DMS153 treated with DMSO at 0.1 percent for 48 hours (cell line): ENCODE data around the gene LDLRAD4.

Source experiments
- DNase-seq: peaks from one replicate; lab custom pipeline; 2025; ENCODE audit not compliant: unreplicated experiment; lab: John Stamatoyannopoulos, UW

The LDLRAD4 gene

DNA sequence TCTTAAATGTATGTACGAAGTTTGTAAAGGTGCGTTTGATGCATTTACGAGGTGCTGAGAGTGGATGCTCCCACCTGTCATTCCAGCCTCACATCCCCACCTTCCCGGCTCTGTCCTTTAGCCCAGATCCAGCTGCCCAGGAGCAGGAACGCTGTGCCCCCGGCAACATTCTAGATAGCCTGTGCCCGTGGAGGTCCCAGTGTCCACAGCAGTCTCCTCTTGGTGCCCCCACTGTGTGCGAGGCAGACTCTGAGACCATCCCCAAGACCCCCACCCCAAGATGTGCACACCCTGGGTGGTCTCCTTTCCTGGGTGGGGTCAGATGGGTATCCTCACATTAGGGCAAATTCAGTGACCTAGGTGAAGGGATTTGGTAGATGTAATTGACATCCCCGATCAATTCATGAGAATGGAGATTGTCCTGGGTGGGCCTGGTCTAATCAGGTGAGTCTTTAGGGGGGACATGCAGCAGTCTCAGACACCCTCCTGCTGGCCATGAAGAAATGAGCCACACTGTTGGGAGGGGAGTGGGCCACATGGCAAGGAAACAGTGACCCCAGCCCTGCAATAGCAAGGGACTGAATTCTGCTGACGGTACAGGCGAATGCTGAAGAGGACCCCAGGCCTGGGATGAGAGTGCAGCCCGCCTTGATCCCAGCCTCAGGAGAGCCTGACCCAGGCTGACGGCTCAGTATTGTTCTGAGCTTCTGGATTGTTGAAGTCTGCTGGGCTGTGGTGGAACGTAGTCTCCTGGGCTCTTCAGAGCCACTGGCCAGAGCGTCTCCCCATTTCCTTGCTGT is 304.5 kb downstream of the LDLRAD4 start:
- DNase-seq: no peak

DNA sequence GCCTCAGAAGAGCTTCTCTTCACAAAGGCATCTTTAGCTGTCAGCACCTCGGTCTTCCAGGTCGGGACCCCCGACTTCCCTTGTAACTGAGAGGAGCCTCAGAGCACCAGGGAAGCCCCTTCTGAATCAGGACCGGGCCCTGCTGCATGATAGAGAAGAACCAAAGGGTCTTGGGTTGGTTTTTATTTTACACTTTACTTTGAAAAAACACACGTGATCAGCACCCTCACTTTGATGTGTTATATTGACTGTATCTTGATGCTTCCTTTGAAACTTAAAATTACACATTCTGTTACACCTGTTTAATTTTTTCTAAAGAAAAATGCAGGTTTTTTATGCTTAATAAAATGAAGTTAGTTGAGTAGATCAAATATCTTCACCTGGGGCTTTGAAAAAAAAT is 305.5 kb downstream of the LDLRAD4 start:
- no peak for DNase-seq

DNA sequence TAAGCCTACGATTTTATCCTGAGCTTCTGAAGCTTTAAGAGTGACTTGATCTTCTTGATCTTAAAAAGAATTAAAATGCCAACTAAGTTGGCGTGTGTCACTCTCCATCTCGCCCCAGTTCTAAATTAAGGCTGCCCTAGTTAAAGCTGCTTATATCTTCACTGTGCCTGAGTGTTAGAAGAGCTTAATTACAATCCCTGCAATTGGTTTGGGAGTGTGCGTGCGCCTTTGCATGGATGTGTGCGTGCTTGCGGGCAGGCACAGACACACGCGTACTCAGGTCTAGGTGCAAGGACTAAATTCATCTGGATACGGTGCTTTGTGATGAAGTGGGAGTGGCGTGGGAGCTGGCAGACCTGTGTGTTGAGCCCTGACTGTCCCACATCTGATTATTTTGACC is 306.3 kb downstream of the LDLRAD4 start:
- no peak for DNase-seq

DNA sequence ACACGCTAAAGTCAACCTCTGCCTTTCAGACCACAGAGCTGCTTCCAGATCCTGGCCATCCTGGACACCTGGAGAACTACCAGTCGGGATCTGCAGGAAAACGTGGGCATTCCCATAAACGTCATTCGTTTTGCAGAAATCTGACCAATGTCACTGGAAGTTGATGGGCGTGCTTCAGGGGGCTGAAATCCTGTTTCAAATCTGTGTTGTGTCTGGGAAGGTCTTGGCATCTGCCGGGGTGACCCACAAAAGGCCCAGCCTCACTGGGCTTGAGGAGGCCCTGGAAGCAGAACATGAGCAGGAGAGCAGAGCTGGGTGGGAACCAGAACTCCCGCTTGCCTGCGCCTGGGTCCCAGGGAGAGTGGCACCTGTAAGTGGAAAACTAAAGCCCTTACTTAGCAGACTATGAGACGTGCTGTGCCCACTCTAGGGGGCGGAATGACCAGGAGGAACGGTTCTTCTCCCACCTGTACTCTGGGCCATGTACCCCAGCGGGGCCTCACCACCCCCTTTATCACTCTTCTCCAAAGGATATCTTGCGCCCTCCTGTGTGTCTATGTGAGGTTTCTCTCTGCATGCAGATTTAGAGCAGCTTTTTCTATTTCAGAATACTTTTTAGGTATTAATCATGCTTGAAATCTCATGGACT is 306.9 kb downstream of the LDLRAD4 start:
- DNase-seq: no peak

DNA sequence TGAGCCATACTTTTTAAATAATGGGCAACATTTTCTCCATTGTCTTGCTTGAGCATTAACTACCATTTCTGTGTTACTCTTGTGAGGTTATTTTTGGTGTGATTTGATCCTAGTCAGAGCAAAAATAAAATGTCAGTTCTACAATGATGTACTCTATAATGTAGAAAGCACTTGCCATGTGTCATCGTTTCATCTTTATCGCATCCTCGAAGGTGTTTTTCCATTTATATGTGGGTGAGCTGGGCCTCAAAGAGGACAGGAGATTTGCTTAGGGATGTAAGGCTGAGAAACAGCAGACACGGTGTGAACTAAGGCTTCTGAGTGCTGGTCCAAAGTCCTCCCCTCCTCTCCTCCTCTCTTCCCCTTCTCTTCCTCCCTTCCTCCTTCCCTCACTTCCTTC is 308.0 kb downstream of the LDLRAD4 start:
- no peak for DNase-seq

DNA sequence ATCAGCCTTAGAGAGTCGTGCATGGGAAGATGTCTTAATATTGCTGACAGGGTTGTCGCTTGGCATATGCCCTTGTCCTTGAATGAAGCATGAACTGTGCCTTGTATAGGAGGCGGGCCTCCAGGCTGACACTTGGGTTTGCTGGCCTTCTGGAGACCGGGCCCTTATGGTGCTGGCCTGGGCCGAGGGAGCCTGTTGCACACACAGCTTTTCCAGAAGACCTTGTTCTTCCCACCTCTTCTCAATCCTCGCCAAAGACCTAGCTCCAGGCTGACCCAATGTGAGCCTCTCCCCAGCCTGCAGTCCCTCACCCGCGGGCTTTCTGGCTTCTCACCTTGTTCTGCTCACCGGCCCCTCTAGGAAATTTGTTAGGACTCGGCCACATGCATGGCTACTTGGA is 308.7 kb downstream of the LDLRAD4 start:
- DNase-seq: no peak

DNA sequence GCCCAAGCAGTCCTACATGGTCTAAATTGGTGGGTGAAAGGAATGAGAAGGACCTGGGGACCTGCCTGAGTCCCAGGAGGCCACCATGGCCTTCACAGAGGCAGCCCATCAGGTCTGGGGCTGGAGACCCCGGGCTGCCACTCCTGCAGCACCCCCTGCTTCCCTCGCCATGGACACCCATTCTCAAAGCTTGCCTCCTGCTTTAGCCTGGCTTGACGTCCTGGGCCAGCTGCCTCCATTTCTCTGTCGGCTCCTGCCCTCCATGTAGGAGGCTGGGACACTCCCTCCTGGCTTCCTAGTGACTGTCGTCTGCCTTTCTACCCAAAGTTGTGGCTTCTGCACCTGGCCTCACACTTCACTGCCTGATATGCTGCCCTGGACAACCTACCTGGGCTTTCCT is 309.2 kb downstream of the LDLRAD4 start:
- DNase-seq: no peak

DNA sequence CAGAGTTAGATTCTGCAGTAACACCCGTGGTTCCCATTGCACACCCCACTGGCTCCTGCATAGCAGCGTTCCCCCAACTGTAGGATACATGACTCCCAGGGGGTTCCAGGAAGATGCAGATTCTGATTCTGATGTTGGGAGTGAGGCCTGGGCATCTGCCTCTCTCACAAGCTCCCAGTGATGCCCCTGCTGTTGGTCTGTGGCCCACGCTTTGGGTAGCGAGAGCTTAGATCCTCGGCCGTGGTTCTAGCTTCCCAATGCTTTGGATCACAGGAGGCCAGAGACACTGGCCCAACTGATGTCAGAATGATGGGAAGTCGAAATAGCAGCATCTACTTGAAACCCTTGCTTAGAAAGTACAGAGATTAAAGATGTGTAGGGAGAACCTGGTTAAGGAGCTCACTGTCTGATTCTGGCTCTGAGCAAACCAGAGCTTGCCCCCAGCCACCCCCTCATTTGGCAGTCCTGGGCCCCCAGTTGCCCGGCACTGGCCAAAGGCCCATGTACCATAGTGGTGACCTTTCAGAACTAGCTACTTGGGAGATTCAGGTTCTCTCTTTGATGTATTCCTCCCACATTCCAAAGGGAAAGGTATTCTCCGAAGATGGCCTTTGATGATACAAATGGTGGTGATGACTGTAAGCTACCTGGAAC is 310.3 kb downstream of the LDLRAD4 start:
- no peak for DNase-seq

DNA sequence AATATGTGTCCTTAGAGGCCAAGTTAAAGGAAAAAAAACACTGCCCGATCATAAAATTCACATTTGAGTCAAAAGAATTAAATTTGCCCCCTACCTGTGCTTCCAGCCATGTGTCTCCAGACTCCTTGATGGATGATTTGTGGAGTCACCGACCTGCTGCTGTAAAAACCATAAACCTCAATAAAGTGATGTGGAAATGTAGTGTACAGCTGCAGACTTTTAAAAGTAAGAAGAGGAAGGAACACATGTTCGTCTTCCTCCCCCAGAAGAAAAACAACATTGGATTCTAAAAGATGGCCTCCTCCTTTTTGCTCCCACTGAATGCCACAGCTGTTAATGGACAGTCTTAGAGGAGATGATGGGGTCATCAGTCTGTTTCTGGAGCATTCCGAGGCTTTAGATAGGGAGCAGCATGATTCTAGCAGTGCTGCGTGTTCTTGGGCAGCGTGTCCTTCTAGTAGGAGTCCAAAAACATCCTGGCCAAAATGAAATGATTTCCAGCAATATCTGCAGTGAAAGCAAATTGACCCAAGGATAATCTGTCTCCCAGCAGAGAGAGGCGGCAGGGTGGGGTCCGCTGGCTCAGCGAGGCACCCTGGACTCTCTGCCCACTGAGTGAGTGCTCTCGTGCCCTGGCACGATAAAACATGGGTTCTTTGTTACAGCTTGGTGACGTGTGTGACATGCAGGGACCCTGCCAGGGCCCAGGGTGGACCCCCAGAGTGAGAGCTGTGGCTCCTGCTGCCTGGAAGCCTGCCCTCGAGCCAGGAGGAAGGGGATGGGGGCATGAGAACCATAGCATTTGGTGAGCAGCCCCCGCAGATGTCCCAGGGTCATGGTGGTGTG is 311.7 kb downstream of the LDLRAD4 start:
- DNase-seq: no peak

DNA sequence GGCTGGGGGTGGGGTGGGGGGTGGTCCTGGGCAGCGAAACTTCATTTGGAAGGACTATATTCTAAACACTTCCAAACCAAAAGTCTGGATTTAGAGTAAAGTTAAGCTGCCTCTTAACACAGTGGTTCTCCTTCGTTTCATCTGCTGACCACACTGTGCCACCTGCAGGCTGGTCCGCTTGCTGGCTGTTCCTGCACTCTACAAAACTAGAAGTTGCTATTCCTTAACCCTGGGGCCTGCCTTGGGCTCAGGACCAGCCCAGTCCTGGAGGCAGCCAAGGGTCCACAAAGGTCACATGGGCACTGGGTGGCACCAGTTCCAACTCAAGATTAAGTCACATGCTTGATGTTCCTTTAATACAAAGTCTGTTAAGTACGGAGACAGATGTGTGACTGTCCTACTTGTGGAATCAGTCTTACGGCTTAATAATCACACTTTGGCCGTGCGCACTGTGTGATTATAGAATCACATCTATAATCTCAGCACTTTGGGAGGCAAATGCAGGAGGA is 312.4 kb downstream of the LDLRAD4 start:
- no peak for DNase-seq

DNA sequence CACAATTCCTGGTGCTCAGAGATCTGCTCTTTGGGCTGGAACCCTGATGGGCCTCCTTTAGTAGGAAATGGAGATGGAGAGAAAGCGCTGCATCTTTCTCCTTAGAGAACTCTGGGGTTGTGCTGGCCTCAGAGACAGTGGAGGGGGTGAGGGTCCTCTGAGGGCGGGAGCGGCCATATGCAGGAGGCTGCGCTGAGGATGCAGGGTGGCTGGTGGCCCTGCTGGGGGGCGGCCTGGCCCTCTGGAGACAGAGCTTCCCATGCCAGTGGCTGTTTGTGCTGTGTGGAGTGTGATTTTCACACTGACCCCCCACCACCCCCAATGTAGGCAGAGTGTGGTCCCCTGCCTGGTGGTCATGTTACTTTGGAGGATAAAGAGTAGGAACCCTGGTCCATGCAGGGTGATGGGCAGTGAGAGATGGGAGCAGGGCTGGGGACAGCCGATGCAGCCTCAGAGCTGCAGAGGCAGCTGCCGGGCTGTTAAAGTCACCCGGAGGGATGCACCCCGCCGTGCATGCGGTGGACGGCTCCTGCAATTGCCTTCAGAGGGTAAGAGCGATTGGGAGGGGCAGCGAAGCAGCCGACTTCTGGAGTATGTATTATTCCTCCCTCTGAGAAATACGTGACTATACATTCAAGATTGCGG is 313.2 kb downstream of the LDLRAD4 start:
- no peak for DNase-seq

DNA sequence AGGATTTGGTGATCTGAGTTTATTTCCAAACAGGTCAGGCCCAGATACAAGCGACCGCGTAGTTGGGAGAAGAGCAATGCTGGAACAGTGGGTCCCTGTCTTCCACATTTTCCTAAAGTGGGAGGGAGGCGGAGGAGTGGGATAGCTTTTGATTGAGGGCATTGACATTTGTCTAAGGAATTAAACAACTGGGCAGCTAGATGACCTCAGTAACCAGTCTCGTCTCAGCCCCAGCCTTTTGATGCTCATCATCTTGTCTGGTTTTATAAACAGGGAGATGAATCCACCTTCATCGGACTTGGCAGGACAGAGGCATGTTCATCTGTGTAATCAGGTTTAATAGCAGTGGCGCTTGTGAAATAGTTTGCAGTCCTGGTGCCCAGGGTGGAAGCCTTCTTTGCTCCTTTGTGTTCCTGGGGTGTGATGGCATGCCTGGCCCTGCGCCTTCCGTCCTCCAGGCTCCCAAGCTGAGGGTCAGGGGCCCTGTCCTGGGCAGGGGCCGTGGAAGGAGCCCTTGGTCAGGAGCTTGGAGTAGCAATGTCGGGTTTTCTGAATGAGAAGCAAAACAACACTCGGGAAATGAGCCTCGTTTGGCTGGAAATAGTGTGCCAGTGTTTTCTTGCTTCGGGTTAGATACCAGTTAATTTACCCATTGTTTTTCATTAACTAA is 314.0 kb downstream of the LDLRAD4 start:
- no peak for DNase-seq

DNA sequence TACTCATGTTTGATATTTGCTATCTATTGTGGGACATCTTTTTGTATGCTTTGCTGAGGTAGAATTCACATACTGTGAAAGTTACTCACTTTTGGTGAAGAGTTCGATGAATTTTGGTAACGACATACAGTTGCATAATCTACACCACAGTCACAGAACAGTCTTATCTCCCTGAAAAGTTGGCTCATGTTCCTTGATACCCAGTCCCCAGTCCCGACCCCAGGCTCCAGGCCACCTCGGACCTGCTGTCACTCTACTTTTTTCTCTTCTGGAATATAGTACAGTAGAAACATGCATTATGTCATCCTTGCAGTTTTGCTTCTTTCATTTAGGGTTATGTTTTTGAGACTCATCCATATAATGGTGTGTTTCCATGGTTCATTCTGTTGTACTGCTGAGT is 316.1 kb downstream of the LDLRAD4 start:
- DNase-seq: no peak

DNA sequence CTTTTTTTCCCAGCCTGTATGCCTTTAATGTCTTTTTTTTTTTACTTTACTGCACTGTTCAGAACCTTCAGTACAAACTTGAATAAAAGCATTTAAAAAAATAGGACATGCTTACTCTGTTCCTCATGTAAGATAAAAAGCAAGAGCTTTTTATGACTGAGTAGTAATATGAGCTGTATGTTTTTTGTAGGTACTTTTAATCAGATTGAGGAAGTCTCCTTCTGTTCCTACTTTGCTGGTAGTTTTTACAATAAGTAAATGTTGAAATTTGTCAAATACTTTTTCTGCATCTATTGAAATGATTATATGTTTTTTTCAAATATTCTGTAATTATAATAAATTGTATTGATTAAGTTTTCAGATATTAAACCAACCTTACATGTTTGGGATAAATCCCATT is 318.0 kb downstream of the LDLRAD4 start:
- DNase-seq: no peak

DNA sequence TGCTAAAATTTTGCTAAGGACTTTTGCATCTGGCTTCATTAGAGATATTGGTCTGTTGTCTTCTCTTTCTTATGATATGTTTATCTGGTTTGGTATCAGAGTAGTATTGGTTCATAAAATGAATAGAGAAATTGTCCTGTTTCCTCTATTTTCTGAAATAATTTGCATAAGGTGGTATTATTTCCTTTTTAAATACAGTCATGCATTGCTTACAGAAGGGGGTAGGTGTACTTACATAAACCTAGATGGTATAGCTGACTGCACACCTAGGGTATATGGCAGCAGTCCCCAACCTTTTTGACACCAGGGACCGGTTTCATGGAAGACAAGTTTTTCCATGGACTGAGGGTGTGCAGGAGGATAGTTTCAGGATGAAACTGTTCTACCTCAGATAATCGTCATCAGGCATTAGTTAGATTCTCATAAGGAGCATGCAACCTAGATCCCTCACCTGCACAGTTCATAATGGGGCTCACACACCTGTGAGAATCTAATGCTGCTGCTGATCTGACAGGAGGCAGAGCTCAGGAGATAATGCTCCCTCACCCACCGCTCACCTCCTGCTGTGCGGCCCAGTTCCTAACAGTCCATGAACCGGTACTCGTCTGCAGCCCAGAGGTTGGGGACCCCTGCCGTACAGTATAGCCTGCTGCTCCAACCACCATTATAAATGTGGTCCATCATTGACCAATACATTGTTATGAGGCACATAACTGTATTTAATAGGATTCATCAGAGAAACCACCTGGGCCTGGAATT is 318.6 kb downstream of the LDLRAD4 start:
- DNase-seq: no peak

DNA sequence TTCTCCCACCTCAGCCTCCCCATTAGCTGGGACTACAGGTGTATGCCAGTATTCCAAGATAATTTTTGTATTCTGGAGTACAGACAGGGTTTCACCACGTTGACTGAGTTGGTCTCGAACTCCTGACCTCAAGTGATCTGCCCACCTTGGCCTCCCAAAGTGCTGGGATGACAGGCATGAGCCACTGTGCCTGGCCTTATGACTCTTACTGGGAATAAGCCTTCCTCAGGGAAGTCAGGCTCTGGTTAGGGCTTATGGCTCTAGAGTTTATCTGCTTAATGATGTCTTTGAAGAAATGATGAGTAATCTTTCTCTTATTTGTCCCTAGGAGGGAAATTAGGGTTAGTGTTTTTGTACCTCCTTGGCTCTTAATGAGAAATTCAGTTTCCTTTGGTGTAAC is 320.1 kb downstream of the LDLRAD4 start:
- DNase-seq: no peak

DNA sequence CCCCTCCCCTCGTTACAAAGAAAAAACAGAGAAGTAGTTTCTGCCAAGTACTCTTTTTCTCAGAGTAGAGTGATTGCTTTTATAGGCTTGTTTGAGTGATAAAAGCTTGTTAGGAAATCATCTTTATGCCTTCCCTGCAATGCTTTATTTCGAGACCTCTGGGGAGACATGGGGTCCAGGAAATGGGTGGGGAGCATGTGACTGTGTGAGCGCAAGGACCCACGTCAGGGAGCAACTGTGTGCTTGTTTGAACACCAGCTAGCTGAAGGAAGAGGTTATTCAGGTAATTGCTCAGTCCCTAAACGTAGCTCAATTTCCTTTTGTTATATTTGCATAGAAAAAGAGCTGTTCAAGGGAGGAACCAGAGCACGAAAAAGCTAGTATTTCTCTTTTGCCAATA is 320.5 kb downstream of the LDLRAD4 start:
- peak; percentile 24 for DNase-seq

DNA sequence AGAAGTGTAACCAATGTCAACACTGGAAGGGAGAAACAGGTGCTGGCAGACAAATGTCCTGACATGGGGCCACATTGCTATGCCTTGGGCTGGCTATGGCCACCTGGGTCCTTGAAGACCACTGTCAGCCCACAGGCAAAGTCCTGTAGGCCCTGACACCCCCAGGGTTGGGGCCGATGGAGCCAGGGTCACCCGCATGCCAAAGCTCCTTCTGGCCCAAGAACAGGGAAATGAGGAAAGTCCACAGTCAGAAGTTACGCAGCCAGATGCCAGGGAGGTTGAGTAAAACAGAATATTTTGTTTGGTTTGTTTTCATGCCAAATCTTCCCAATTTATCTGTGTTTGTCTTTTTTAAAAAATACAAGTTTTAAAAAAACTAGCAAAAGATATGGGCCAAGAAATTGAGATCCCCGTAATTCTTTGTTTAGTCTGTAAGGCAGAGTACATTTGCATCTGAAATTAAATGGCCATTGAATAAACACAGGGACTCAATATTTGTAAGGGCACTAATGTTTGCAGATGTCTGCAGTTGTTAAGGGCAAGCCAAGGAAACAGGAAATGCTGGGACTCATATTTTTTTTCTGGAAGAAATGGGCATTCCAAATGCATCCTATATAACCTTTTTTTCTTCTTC is 321.4 kb downstream of the LDLRAD4 start:
- DNase-seq: no peak
